Choroid plexus epithelial cell (primary cell): ENCODE data around the gene CNTRL.
A peak's percentile ranks its signal among the peaks of the same experiment; 100 is the strongest.

ENCODE experiments used
- DNase-seq: peaks from one replicate; pipeline ENCODE4 v3.0.0-alpha.2; 2010; ENCODE audit warnings: low read depth
- H3K4me3 ChIP-seq: 2 replicates; pipeline ENCODE4 v1.5.1; 2011; ENCODE audit warnings: low read depth, mild to moderate bottlenecking, control low read depth, low read length, moderate library complexity
- CTCF ChIP-seq: conservative IDR thresholded peaks from 2 replicates; pipeline ENCODE4 v1.5.1; 2011; ENCODE audit warnings: low read depth, mild to moderate bottlenecking, control low read depth, inconsistent platforms, low read length, moderate library complexity

Gene CNTRL

GRCh38 chr9:121185178-121185745, 110.5 kb downstream of the CNTRL start:
- no peak for TF ChIP-seq CTCF
- no peak overlapping the region for H3K4me3 ChIP-seq
- DNase-seq: no peak

GRCh38 chr9:121185774-121186403, 111.1 kb downstream of the CNTRL start:
- no peak overlapping the region for H3K4me3 ChIP-seq
- DNase-seq: no peak
- no peak for TF ChIP-seq CTCF

GRCh38 chr9:121187636-121188305, 113.0 kb downstream of the CNTRL start:
- TF ChIP-seq CTCF: no peak
- H3K4me3 ChIP-seq: no peak overlapping the region
- DNase-seq: peak; percentile 27

- no peak for TF ChIP-seq CTCF
- no peak overlapping the region for H3K4me3 ChIP-seq
- DNase-seq: no peak
Observed at GRCh38 chr9:121189006-121189405, 114.3 kb downstream of the CNTRL start.

GRCh38 chr9:121189660-121190059, 114.9 kb downstream of the CNTRL start:
- no peak overlapping the region for H3K4me3 ChIP-seq
- no peak for TF ChIP-seq CTCF
- DNase-seq: no peak

- no peak for TF ChIP-seq CTCF
- no peak for DNase-seq
- H3K4me3 ChIP-seq: no peak overlapping the region
Observed at GRCh38 chr9:121191235-121191634, 116.5 kb downstream of the CNTRL start.
